IMR-90 (cell line): ENCODE data around the gene CXCL8. TPM values are rescaled to one million over a fixed set of nuclear protein-coding genes. Genes with fewer than 3 reads are reported as not detected.

ENCODE experiments used
- ATAC-seq: fragments of 200-7000 bp; cut with Tn5 transposase; 2 replicates; pipeline ENCODE4 v1.9.1; 2020; ENCODE audit warnings: low read depth, mild to moderate bottlenecking, moderate library complexity
- BruUV-seq: library from RNA; stranded (reverse); fragments of 400-500 nt; replicated peaks from 2 replicates; lab custom pipeline; 2021; lab: Mats Ljungman, UMichigan
- CTCF ChIA-PET: fragments of 300-600 bp; formaldehyde crosslinking; extraction: SDS; loops from one replicate; lab custom pipeline; 2021; ENCODE audit warnings: antibody characterized with exemption; lab: Yijun Ruan, JAX
- POLR2A ChIA-PET: fragments of 300-600 bp; sonication (Branson Sonifier 250); formaldehyde crosslinking; loops from one replicate; lab custom pipeline; 2022; ENCODE audit warnings: antibody characterized with exemption; ENCODE audit not compliant: unreplicated experiment; lab: Charles Lee
- DNase-seq: peaks from one replicate; pipeline ENCODE4 v3.0.0; 2013
- H2AFZ ChIP-seq: replicated peaks from 2 replicates; pipeline ENCODE3; 2013; ENCODE audit warnings: low read length, mild to moderate bottlenecking; ENCODE audit not compliant: poor library complexity
- H2AK5ac ChIP-seq: 2 replicates; pipeline ENCODE4 v1.6.1; 2013; ENCODE audit warnings: low read depth, low read length, inconsistent platforms
- H2AK9ac ChIP-seq: replicated peaks from 2 replicates; pipeline ENCODE3; 2013; ENCODE audit warnings: mild to moderate bottlenecking, low read depth, low read length, moderate library complexity; ENCODE audit not compliant: poor library complexity
- H2BK120ac ChIP-seq: 2 replicates; pipeline ENCODE4 v1.6.1; 2013; ENCODE audit warnings: low read depth, low read length, inconsistent platforms
- H2BK15ac ChIP-seq: 3 replicates; pipeline ENCODE4 v1.6.1; 2013; ENCODE audit warnings: low read depth, low read length, inconsistent platforms
- H2BK20ac ChIP-seq: 2 replicates; pipeline ENCODE4 v1.6.1; 2013; ENCODE audit warnings: low read depth, mild to moderate bottlenecking, inconsistent platforms, low read length, moderate library complexity
- H2BK5ac ChIP-seq: 2 replicates; pipeline ENCODE4 v1.6.1; 2013; ENCODE audit warnings: mild to moderate bottlenecking, low read depth, low read length, inconsistent platforms; ENCODE audit not compliant: poor library complexity, severe bottlenecking
- H3K14ac ChIP-seq: replicated peaks from 2 replicates; pipeline ENCODE4 v1.6.1; 2013; ENCODE audit warnings: low read depth, low read length, inconsistent platforms
- H3K18ac ChIP-seq: 2 replicates; pipeline ENCODE4 v1.6.1; 2013; ENCODE audit warnings: low read depth, low read length, control low read depth
- H3K23ac ChIP-seq: 2 replicates; pipeline ENCODE4 v1.6.1; 2013; ENCODE audit warnings: low read depth, low read length, inconsistent platforms
- H3K27ac ChIP-seq: 2 replicates; pipeline ENCODE4 v1.5.1; 2013; ENCODE audit warnings: mild to moderate bottlenecking, control low read depth, low read length; ENCODE audit not compliant: insufficient read depth
- H3K27me3 ChIP-seq: 2 replicates; pipeline ENCODE4 v1.6.1; 2013; ENCODE audit warnings: low read length; ENCODE audit not compliant: control insufficient read depth, insufficient read depth
- H3K36me3 ChIP-seq: 2 replicates; pipeline ENCODE4 v1.6.1; 2013; ENCODE audit warnings: low read length, mixed read lengths; ENCODE audit not compliant: control insufficient read depth, insufficient read depth
- H3K4ac ChIP-seq: 2 replicates; pipeline ENCODE4 v1.6.1; 2013; ENCODE audit warnings: low read depth, low read length, inconsistent platforms
- H3K4me1 ChIP-seq: 2 replicates; pipeline ENCODE4 v1.6.1; 2013; ENCODE audit warnings: low read length, mixed read lengths; ENCODE audit not compliant: control insufficient read depth, insufficient read depth
- H3K4me2 ChIP-seq: 2 replicates; pipeline ENCODE4 v1.6.1; 2013; ENCODE audit warnings: low read depth, mild to moderate bottlenecking, control low read depth, low read length, moderate library complexity
- H3K4me3 ChIP-seq: 2 replicates; pipeline ENCODE4 v1.5.1; 2013; ENCODE audit warnings: low read depth, mild to moderate bottlenecking, control low read depth, low read length, moderate library complexity; ENCODE audit not compliant: insufficient read depth
- H3K56ac ChIP-seq: 2 replicates; pipeline ENCODE4 v1.6.1; 2013; ENCODE audit warnings: low read length, inconsistent platforms; ENCODE audit not compliant: insufficient read depth; ENCODE audit errors: extremely low read depth
- H3K79me1 ChIP-seq, 2 experiments: 2 replicates each; pipeline ENCODE4 v1.6.1; 2013; ENCODE audit warnings: low read length in 2 of 2, inconsistent platforms in 1 of 2, low read depth in 1 of 2
- H3K9ac ChIP-seq: 2 replicates; pipeline ENCODE4 v1.6.1; 2013; ENCODE audit warnings: low read depth, low read length, control low read depth
- H3K9me1 ChIP-seq: 2 replicates; pipeline ENCODE4 v1.6.1; 2013; ENCODE audit warnings: low read length, inconsistent platforms; ENCODE audit not compliant: insufficient read depth
- H3K9me3 ChIP-seq: 2 replicates; pipeline ENCODE4 v1.6.1; 2013; ENCODE audit warnings: low read length; ENCODE audit not compliant: control insufficient read depth, insufficient read depth
- H4K20me1 ChIP-seq: 2 replicates; pipeline ENCODE4 v1.6.1; 2013; ENCODE audit warnings: low read length, inconsistent platforms; ENCODE audit not compliant: insufficient read depth
- H4K5ac ChIP-seq: 2 replicates; pipeline ENCODE4 v1.6.1; 2013; ENCODE audit warnings: mild to moderate bottlenecking, low read depth, low read length, control low read depth
- H4K8ac ChIP-seq, 2 experiments: 2 replicates each; pipeline ENCODE4 v1.6.1; 2013; ENCODE audit warnings: low read depth in 2 of 2, low read length in 2 of 2, control low read depth in 1 of 2, inconsistent platforms in 1 of 2
- H4K91ac ChIP-seq: 2 replicates; pipeline ENCODE4 v1.6.1; 2013; ENCODE audit warnings: low read depth, low read length, inconsistent platforms; ENCODE audit not compliant: insufficient read depth
- FOS ChIP-seq: fragments of 150-350 bp; IDR thresholded peaks from 2 replicates; pipeline ENCODE4 v1.6.1; 2016; ENCODE audit warnings: low read depth, low read length
- MAFK ChIP-seq: IDR thresholded peaks from 2 replicates; pipeline ENCODE4 v1.6.1; 2012; ENCODE audit warnings: low read depth, low read length, improper control_type of control experiment
- MXI1 ChIP-seq: IDR thresholded peaks from 2 replicates; pipeline ENCODE4 v1.6.1; 2012; ENCODE audit warnings: low read depth, mild to moderate bottlenecking, low read length, moderate library complexity, borderline replicate concordance
- POLR2A ChIP-seq: IDR thresholded peaks from 2 replicates; pipeline ENCODE4 v1.6.1; 2012; ENCODE audit warnings: mild to moderate bottlenecking, low read depth, low read length
- RCOR1 ChIP-seq: IDR thresholded peaks from 2 replicates; pipeline ENCODE4 v1.6.1; 2012; ENCODE audit warnings: mild to moderate bottlenecking, low read length, improper control_type of control experiment; ENCODE audit not compliant: insufficient replicate concordance
- dilution Hi-C: fragments of 300-500 bp; cut with HindIII; formaldehyde crosslinking; loops from one replicate; pipeline ENCODE4 v1.14.3; 2018; ENCODE audit warnings: low sequenced_read_pairs; ENCODE audit not compliant: unreplicated experiment
- in situ Hi-C: fragments of 300-500 bp; cut with MboI; formaldehyde crosslinking; loops from 3 replicates; pipeline ENCODE4 v1.14.3; 2019; ENCODE audit warnings: low sequenced_read_pairs, inconsistent platforms, mixed read lengths
- intact Hi-C: fragments of 100-400 bp; cut with micrococcal nuclease; formaldehyde crosslinking; loops from 2 replicates; pipeline ENCODE4 v1.10.0; 2022
- polyA plus RNA-seq, 3 experiments: library from polyadenylated mRNA; depleted of rRNA; stranded (reverse); fragments of >200 nt; gene quantifications; 2 replicates each; pipeline ENCODE4 v1.2.3, GENCODE V29; 2012; ENCODE audit warnings: low replicate concordance in 1 of 3
- total RNA-seq: library from RNA; depleted of rRNA; stranded (reverse); fragments of >200 nt; gene quantifications from 2 replicates; pipeline ENCODE4 v1.2.3, GENCODE V29; 2012

CXCL8 gene
- total and polyA plus RNA-seq, 2 of the 4 experiments (the other 2 are of a cell fraction) = 2.2 to 2.7 TPM

GRCh38 chr4:73691759-73692158 lies 48.6 kb upstream of the CXCL8 start:
- DNase-seq (no peak), ATAC-seq (no peak)
- H2AK9ac ChIP-seq = no peak overlapping the region
- no peak overlapping the region for H2BK20ac ChIP-seq
- intact Hi-C loops (no loop called here), dilution Hi-C loops (no loop called here), in situ Hi-C loops (no loop called here)
- H2BK120ac ChIP-seq = no peak overlapping the region
- no peak overlapping the region for H3K27ac ChIP-seq
- no TSS peak for BruUV-seq
- no peak overlapping the region for H3K4ac ChIP-seq
- H3K79me1 ChIP-seq = no peaks in the 10 kb centered on the region
- CTCF ChIA-PET = no interaction called here
- no peak overlapping the region for H3K14ac ChIP-seq
- no peaks in the 10 kb centered on the region for H3K9me3 ChIP-seq
- peak overlapping the region; percentile 21; the same call in 1 of the 3 replicates for H2BK15ac ChIP-seq
- POLR2A ChIA-PET = no interaction called here
- peaks cover 3% of the 10 kb centered on the region for H3K9me1 ChIP-seq
- H4K5ac ChIP-seq = no peak overlapping the region
- H3K9ac ChIP-seq = no peak overlapping the region
- H4K20me1 ChIP-seq = no peaks in the 10 kb centered on the region
- H3K4me2 ChIP-seq = no peak overlapping the region
- H3K56ac ChIP-seq = no peak overlapping the region
- H4K8ac ChIP-seq = no peak overlapping the region
- H3K23ac ChIP-seq = no peak overlapping the region
- no peak overlapping the region for H3K4me3 ChIP-seq
- H3K27me3 ChIP-seq = no peaks in the 10 kb centered on the region
- H4K91ac ChIP-seq = no peak overlapping the region
- H3K18ac ChIP-seq = no peak overlapping the region
- TF ChIP-seq FOS (no peak), MAFK (no peak), RCOR1 (no peak), POLR2A (no peak), MXI1 (no peak)
- no peaks in the 10 kb centered on the region for H3K36me3 ChIP-seq
- H3K4me1 ChIP-seq = peaks cover 6% of the 10 kb centered on the region
- H2BK5ac ChIP-seq = no peak overlapping the region
- H2AK5ac ChIP-seq = no peak overlapping the region
- no peak overlapping the region for H2AFZ ChIP-seq
